HG02798 (cell line): ENCODE results near the gene TRPM2.
"Not testable (repeated sequence)": the region's sequence is repeated elsewhere in the genome, so short reads cannot be mapped to it uniquely, and the experiment has no call there.

Source experiments
- ATAC-seq: cut with Tn5 transposase; IDR thresholded peaks from one replicate; pipeline ENCODE4 v1.9.1; 2021; ENCODE audit warnings: mild to moderate bottlenecking; ENCODE audit not compliant: unreplicated experiment, poor library complexity

TRPM2 gene

GRCh38 chr21:44351535-44352252 lies 1.7 kb upstream of the TRPM2 start:
- no peak for ATAC-seq

GRCh38 chr21:44352253-44352860 lies 1.1 kb upstream of the TRPM2 start:
- no peak for ATAC-seq

- ATAC-seq: no peak
These were observed 582 bp downstream of the TRPM2 start for GRCh38 chr21:44354001-44354405.

DNA sequence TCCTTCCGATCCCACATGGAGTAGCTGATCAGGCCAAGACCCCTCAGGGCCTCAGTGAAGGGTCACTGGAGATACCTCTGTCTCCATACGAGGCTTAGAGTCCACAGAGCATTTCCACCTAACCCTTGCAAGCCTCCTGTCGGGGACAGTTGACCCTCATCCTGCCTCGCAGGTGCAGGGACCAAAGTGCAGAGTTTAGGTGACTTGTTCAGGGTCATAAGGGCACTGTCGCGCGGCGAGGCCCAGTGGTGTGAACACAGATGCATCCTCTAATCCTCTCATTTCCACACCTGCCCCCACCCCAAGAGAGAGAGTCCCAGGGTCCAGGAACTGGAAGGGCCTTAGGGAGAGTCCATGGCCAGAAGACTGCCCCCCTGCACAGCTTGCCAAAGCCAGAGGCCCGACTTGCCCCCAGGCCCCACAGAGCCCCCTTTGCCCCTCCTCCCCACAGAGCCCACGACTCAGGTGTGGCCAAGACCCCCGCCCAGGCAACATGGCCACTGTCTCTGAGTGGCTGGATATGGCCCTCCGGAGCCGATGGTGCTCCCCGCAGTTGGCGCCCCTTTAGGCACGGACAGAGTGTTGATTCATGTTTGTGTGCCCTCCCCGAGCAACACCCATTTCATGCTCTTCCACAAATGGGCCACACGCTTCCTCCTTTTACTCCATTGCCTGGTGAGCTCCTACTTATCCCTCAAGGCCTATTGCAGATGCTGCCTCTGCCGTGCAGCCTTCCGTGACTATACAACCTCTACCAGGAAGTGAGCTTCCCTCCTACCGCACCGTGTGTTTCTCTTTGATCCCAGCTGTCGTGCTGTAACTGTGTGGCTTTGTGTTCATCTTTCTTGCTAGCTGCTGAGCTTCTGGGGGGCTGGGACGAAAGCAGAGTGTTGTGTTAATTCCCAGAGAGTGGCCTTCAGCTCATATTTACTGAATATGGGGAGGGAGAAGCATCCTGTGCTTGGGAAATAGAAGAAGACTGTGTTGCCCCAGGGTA lies 1.7 kb downstream of the TRPM2 start:
- ATAC-seq: no peak

DNA sequence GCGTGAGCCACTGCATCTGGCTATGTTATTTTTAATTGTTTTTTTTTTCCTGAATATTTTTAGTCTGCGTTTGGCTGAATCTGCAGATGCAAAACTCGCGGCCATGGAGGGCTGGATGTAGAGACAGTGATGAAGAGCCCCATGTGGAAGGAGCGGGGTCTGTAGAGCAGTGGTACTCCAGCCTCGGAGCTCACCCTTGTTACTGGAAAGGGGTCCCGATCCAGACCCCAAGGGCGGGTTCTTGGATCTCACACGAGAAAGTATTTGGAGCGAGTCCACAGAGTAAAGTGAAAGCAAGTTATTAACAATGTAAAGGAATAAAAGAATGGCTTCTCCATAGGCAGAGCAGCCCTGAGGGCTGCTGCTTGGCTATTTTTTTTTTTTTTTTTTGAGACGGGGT lies 2.7 kb downstream of the TRPM2 start:
- no peak for ATAC-seq

DNA sequence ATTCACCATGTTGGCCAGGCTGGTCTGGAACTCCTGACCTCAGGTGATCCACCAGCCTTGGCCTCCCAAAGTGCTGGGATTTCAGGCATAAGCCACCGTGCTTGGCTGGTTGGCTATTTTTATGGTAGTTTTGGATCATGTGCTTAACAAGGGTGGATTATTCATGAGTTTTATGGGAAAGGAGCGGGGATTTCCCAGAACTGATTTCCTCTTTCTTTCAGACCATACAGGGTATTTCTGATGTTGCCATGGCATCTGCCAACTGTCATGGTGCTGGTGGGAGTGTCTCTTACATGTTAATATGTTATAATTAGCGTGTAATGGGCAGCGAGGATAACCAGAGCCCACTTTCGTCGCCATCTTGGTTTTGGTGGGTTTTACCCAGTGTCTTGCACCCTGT lies 3.2 kb downstream of the TRPM2 start:
- no peak for ATAC-seq

GRCh38 chr21:44357064-44357837 lies 3.8 kb downstream of the TRPM2 start:
- ATAC-seq: no peak

DNA sequence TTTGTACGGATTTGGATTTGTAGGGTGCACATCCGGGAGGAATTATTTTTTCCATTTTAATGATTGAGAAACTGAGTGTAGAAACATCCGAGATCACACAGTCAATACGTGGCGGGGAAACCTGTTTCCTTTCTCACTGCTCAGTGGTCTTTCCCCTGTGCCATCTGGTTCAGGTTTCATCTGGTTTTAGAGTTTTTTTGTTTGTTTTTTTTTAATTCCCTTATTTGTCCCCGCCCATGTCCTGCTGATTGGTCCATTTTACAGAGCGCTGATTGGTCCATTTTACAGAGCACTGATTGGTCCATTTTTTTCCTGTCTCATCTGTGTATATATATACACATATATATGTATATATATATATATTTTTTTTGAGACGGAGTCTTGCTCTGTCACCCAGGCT lies 6.0 kb downstream of the TRPM2 start:
- ATAC-seq: no peak

DNA sequence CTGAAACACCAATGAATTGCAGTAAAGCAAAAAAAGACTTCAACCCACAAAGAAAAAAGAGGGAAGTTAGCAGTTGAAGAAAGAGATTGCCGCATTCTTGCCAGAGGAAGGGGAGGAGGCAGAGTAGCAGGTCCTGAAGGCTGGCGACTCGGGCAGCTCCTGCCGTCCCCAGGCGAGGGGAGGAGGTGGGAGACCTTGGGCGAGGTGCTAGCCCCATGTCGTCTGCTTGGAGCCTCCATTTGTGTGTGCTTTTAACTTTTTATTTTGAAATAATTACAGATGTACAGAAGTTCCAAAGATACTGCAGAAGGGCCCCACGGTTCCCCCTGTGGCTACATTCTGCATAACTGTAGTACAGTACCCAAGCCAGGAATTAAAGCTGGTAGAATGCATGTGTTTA lies 6.7 kb downstream of the TRPM2 start:
- ATAC-seq: no peak

GRCh38 chr21:44361903-44362302 lies 8.5 kb downstream of the TRPM2 start:
- not testable (repeated sequence) for ATAC-seq

- ATAC-seq: no peak
These were observed 9.9 kb downstream of the TRPM2 start for GRCh38 chr21:44363278-44363677.

DNA sequence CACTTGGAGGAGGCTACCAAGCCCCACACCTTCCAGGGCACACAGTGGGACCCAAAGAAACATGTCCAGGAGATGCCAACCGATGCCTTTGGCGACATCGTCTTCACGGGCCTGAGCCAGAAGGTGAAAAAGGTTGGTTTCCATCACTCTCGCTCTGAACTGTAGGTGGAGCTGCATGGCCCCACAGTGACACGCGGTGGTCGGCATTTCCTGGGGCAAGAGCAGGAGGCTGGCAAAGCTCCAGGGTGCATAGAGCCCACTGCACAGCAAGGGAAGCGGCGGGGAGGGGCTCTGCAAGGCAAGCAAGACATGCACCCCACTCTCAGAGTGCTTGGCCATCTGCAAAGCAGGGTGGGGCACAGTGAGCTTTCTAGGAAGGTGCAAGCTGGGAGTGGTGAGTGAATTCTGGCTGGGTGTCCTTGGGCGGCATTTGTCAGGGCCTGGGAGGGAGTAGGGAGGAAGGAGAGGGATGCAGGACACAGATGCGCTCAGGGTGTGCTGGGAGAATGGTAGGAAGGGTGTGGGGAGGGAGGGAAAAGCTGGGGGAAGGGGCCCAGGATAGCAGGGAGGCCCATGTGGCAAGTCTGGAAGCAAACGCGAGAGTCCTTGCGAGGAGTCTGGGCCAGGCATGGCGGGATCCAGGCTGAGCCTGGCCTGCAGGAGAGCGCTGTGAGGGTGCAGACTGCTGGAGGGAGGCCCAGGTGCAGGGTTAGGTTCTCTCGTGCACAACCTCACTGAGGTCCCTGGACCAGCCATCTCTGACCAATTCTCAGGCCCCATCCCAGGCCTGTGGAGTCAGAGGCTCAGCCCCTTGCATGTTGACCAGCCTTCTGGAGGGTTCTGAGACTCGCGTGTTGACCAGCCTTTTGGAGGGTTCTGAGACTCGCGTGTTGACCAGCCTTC lies 11.0 kb downstream of the TRPM2 start:
- no peak for ATAC-seq

DNA sequence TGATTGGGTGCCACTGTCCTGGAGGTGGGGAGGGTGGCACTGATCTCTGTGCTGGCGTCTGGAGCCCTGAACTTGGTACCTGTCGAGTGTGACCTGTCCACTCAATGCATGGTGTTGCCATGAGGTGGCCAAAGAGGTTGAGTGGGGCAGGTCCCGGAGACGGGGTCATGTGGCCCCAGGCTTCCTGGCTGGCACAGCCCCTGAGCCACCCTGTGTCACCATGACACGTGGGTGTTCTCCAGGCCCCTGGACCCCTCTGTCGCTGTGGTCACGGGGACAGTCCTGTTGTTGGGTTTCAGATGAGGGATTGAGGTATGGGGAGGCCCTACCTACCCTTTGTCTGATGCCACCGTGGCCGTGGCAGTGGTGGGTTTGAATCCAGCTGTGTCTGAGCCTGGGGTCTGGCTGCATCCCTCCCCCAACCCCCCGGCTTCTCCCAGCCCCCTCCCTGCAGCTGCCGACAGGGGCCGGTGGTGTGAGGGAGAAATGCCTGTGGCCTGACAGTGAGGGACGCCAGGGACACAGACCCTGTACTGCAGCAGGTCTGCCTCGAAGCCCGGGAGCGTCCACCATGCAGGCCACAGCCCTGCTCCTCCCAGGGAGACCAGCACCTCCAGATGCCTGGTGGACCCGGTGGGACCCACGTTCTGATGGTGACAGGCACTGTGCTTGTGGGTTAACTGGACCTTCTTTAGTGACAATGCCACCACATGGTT lies 12.0 kb downstream of the TRPM2 start:
- no peak for ATAC-seq

GRCh38 chr21:44365967-44366585 lies 12.7 kb downstream of the TRPM2 start:
- ATAC-seq: no peak

DNA sequence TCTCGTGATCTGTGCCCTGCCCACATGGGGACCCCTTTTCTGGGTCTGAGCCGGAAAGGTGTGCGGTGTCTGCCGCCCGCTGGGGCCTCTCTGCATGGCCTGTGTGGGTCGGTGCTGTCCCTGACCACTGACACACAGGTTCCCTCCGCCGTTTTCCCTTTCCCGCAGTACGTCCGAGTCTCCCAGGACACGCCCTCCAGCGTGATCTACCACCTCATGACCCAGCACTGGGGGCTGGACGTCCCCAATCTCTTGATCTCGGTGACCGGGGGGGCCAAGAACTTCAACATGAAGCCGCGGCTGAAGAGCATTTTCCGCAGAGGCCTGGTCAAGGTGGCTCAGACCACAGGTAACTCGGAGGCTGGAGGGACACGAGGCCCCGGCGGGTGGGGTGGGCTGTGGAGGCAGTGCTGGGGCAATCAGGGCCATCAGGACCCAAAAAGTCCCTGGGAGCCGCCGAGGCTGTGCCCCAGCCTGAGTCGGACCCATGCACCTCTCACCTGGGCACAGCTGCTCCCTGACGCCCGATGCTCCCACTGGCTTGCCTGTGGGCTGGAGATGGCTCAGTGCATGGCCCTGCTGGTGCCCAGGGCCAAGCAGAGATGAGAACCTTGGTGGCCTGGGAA lies 13.3 kb downstream of the TRPM2 start:
- no peak for ATAC-seq

- ATAC-seq: no peak
These were observed 15.5 kb downstream of the TRPM2 start for GRCh38 chr21:44368711-44369446.
